MCF 10A (cell line): Measurements from ENCODE around the gene TCEANC2. TPM values are rescaled to one million over a fixed set of nuclear protein-coding genes. Genes with fewer than 3 reads are reported as not detected.

Source experiments
- BruUV-seq: library from RNA; stranded (reverse); fragments of 400-500 nt; replicated peaks from 2 replicates; lab custom pipeline; 2021; lab: Mats Ljungman, UMichigan
- CTCF ChIA-PET: fragments of 300-600 bp; sonication (Branson Sonifier 250); formaldehyde crosslinking; extraction: SDS; loops from one replicate; lab custom pipeline; 2021; ENCODE audit warnings: antibody characterized with exemption, inconsistent platforms; lab: Yijun Ruan, JAX
- POLR2A ChIA-PET: fragments of 300-600, 350-650 bp; sonication (Branson Sonifier 250); formaldehyde crosslinking; extraction: SDS; loops from one replicate; lab custom pipeline; 2020; ENCODE audit warnings: antibody characterized with exemption, inconsistent platforms; lab: Yijun Ruan, JAX
- DNase-seq: peaks from one replicate; pipeline ENCODE4 v3.0.0-alpha.2; 2018; ENCODE audit not compliant: unreplicated experiment
- H3K27ac Mint-ChIP-seq: one replicate; pipeline ENCODE4 v1.8.0; 2022; ENCODE audit warnings: mild to moderate bottlenecking, low read depth, mixed read lengths; ENCODE audit not compliant: unreplicated experiment
- H3K27me3 Mint-ChIP-seq: one replicate; pipeline ENCODE4 v1.8.0; 2022; ENCODE audit warnings: mixed read lengths; ENCODE audit not compliant: insufficient read depth, unreplicated experiment
- H3K36me3 Mint-ChIP-seq: one replicate; pipeline ENCODE4 v1.8.0; 2022; ENCODE audit warnings: mild to moderate bottlenecking, moderate library complexity, mixed read lengths; ENCODE audit not compliant: insufficient read depth, unreplicated experiment
- H3K4me1 Mint-ChIP-seq: one replicate; pipeline ENCODE4 v1.8.0; 2022; ENCODE audit warnings: mixed read lengths; ENCODE audit not compliant: insufficient read depth, unreplicated experiment
- H3K4me3 Mint-ChIP-seq: one replicate; pipeline ENCODE4 v1.8.0; 2022; ENCODE audit warnings: mild to moderate bottlenecking, moderate library complexity, mixed read lengths; ENCODE audit not compliant: unreplicated experiment
- H3K9me3 Mint-ChIP-seq: one replicate; pipeline ENCODE4 v1.8.0; 2022; ENCODE audit warnings: mixed read lengths; ENCODE audit not compliant: unreplicated experiment
- CTCF ChIP-seq: fragments of 200-600 bp; IDR thresholded peaks from one replicate; pipeline ENCODE4 v1.8.0; 2022; ENCODE audit warnings: antibody characterized with exemption, mild to moderate bottlenecking; ENCODE audit not compliant: unreplicated experiment
- intact Hi-C: fragments of 100-400 bp; cut with micrococcal nuclease; formaldehyde crosslinking; loops from 2 replicates; pipeline ENCODE4 v1.14.1; 2022
- total RNA-seq: library from RNA; stranded (reverse); gene quantifications from 2 replicates; pipeline ENCODE4 v1.2.3, GENCODE V29; 2022

Gene TCEANC2
- total RNA-seq, 1 experiment from 2014 or later, result 3.6 TPM

DNA sequence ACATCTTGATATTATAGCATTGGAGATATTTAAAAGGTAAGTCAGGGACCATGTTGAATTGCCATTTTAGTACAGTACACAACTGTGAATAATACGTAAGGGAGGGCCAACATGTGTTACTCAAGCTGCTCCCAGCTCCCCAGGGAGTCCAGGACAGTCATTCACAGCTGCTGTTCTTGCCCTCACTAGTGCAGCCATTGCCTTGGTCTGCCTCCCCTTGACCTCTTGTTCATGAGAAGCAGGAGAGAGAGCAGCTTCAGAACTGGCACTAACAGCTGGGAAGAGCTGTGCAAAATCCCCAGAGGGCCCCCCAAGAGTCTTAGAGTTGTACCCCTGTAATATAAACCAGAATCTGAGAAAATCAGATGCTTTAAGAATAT, 16.4 kb downstream of the TCEANC2 start:
- no peaks in the 10 kb centered on the region for H3K9me3 Mint-ChIP-seq
- intact Hi-C loops, result loop anchor here (1.0 to 5.0 kb wide), 3 partner anchors 338 to 741 kb away; partner anchors contain the start of gene SSBP3

DNA sequence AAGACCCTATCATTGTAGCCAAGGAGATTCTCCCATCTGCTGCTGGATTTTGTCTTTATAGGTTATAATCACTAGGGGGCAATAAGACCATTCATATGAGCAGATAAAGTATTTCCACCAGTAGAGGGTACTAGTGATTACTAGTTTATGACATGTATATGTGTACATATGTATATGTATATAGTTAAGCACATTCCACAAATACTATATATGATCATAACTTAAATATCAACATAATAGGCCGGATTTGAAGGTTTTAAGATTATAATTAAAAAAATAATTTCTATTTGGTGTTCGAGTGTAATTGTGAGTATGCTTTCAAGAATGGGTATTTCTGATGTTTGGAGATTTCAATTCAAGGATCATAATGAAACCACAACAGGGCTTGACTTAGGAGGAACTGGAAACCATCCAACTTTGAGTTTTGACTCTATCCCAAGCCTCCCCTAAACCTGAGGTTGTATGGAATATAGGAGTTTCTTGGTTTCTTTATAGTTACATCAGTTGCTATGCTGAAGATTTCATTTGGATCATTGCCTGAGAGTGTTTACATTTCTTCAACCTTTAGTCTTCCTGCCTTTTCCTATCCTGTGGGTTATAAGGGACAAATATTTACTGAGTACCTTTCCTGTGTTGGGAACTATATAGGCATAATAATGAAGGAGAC, 16.9 kb downstream of the TCEANC2 start:
- peak; percentile 75 for TF ChIP-seq CTCF
- Mint-ChIP-seq H3K36me3 (no peaks in the 10 kb centered on the region), H3K27ac (no peak overlapping the region), H3K4me1 (no peaks in the 10 kb centered on the region), H3K9me3 (no peaks in the 10 kb centered on the region), H3K27me3 (no peaks in the 10 kb centered on the region), H3K4me3 (no peak overlapping the region)
- POLR2A ChIA-PET, result interaction anchor here (2.3 kb wide), 1 partner anchor 130 kb away, joined by 6 read pairs; the partner anchor contains the start of genes CYB5RL and MRPL37
- CTCF ChIA-PET, result interaction anchor here (0.7 to 2.1 kb wide), 12 partner anchors 7 to 745 kb away, joined by 3 to 18 read pairs (median 3); partner anchors contain the start of gene TTC22
- BruUV-seq, result no TSS peak
- intact Hi-C loops, result loop anchor here (1.0 to 5.0 kb wide), 3 partner anchors 337 to 740 kb away; partner anchors contain the start of gene SSBP3
- peak; percentile 51 for DNase-seq

More for the DNA sequence above, 16.4 kb downstream of the TCEANC2 start:
- ChIA-PET CTCF (interaction anchor here (0.5 to 2.1 kb wide), 16 partner anchors 8 to 746 kb away, joined by 3 to 18 read pairs (median 4); partner anchors contain the start of gene TTC22), POLR2A (interaction anchor here (2.3 kb wide), 1 partner anchor 131 kb away, joined by 6 read pairs; the partner anchor contains the start of genes CYB5RL and MRPL37)
- Mint-ChIP-seq H3K36me3 (no peaks in the 10 kb centered on the region), H3K27ac (no peak overlapping the region), H3K4me1 (no peaks in the 10 kb centered on the region), H3K27me3 (no peaks in the 10 kb centered on the region), H3K4me3 (no peak overlapping the region)
- TF ChIP-seq CTCF, result no peak
- BruUV-seq, result TSS peak; percentile 12
- DNase-seq, result peak; percentile 9

- POLR2A ChIA-PET, result no interaction called here
- H3K36me3 Mint-ChIP-seq, result peaks cover 6% of the 10 kb centered on the region
- H3K27ac Mint-ChIP-seq, result no peak overlapping the region
- peaks cover 6% of the 10 kb centered on the region for H3K4me1 Mint-ChIP-seq
- no peak overlapping the region for H3K4me3 Mint-ChIP-seq
- CTCF ChIA-PET, result interaction anchor here (0.6 to 1.1 kb wide), 3 partner anchors 8 to 413 kb away, joined by 3 to 5 read pairs (median 3); no protein-coding TSS in a partner anchor
- intact Hi-C loops, result no loop called here
- DNase-seq, result no peak
- H3K9me3 Mint-ChIP-seq, result no peaks in the 10 kb centered on the region
- no peaks in the 10 kb centered on the region for H3K27me3 Mint-ChIP-seq
- no TSS peak for BruUV-seq
- TF ChIP-seq CTCF, result no peak
Observed at GRCh38 chr1:54077359-54077758, 24.0 kb downstream of the TCEANC2 start.

DNA sequence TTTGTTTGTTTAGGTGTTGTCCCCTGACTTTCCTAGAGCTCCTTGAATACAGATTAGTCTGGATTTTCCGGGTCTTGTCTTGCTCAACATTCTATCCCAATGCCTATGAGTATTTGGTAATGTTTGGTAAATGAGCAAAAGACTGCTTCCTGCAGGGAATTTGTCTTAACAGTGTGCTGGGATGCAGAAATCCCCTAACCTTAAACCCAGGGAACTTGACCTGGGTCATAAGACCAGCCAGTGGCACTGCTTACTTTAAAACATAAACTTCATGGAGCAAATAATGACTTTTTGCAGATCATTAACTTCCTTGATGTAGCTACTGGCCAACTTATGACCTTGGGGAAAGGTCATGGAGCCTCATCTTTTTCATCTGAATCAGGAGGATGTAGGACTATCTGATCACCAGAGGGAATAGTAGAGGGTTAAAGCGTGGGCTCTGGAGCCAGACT, 27.2 kb downstream of the TCEANC2 start:
- Mint-ChIP-seq H3K27ac (no peak overlapping the region), H3K9me3 (no peaks in the 10 kb centered on the region), H3K4me1 (peaks cover 6% of the 10 kb centered on the region), H3K4me3 (no peak overlapping the region), H3K27me3 (no peaks in the 10 kb centered on the region), H3K36me3 (peaks cover 6% of the 10 kb centered on the region)
- DNase-seq, result no peak
- POLR2A ChIA-PET, result interaction anchor here (0.6 to 0.7 kb wide), 2 partner anchors 246 to 298 kb away, joined by 3 to 5 read pairs; no protein-coding TSS in a partner anchor
- BruUV-seq, result no TSS peak
- intact Hi-C loops, result loop anchor here (1.0 kb wide), 1 partner anchor 219 kb away; no protein-coding TSS in a partner anchor
- CTCF ChIA-PET, result interaction anchor here (0.9 to 2.8 kb wide), 10 partner anchors 9 to 408 kb away, joined by 3 to 20 read pairs (median 4); no protein-coding TSS in a partner anchor
- no peak for TF ChIP-seq CTCF
